SW480 (cell line): ENCODE measurements around the gene SBF2.
"Not testable (repeated sequence)": the region's sequence is repeated elsewhere in the genome, so short reads cannot be mapped to it uniquely, and the experiment has no call there.

ENCODE experiments used
- DNase-seq: peaks from one replicate; pipeline ENCODE4 v3.0.0-alpha.2; 2016; ENCODE audit warnings: low spot score

SBF2 gene

GRCh38 chr11:9747229-9747628, 546.8 kb downstream of the SBF2 start:
- no peak for DNase-seq

- no peak for DNase-seq
Measured at GRCh38 chr11:9745411-9746211, 548.4 kb downstream of the SBF2 start.

- not testable (repeated sequence) for DNase-seq
Measured at GRCh38 chr11:9743512-9743911, 550.5 kb downstream of the SBF2 start.

- DNase-seq: no peak
Measured at GRCh38 chr11:9741260-9741659, 552.8 kb downstream of the SBF2 start.

GRCh38 chr11:9740202-9740883, 553.7 kb downstream of the SBF2 start:
- no peak for DNase-seq

- DNase-seq: no peak
Measured at GRCh38 chr11:9739123-9739900, 554.7 kb downstream of the SBF2 start.

GRCh38 chr11:9738707-9739106, 555.3 kb downstream of the SBF2 start:
- DNase-seq: no peak

- DNase-seq: no peak
Measured at GRCh38 chr11:9738116-9738515, 555.9 kb downstream of the SBF2 start.

GRCh38 chr11:9736365-9736764, 557.7 kb downstream of the SBF2 start:
- DNase-seq: no peak

- no peak for DNase-seq
Measured at GRCh38 chr11:9735919-9736318, 558.1 kb downstream of the SBF2 start.

GRCh38 chr11:9735236-9735635, 558.8 kb downstream of the SBF2 start:
- DNase-seq: no peak

- DNase-seq: no peak
Measured at GRCh38 chr11:9733212-9733611, 560.8 kb downstream of the SBF2 start.

- no peak for DNase-seq
Measured at GRCh38 chr11:9732453-9732852, 561.6 kb downstream of the SBF2 start.

GRCh38 chr11:9731256-9731655, 562.8 kb downstream of the SBF2 start:
- DNase-seq: no peak
